K562 (cell line): ENCODE results near the gene CHCHD5. TPM values are rescaled to one million over a fixed set of nuclear protein-coding genes. Genes with fewer than 3 reads are reported as not detected.

Experiments used
- ATF7 ChIP-seq: fragments of 450-650 bp; IDR thresholded peaks from 2 replicates; pipeline ENCODE4 v1.7.1; 2014; ENCODE audit warnings: mild to moderate bottlenecking, moderate library complexity
- BRD4 ChIP-seq: fragments of 200-600 bp; sonication (generic); IDR thresholded peaks from 2 replicates; pipeline ENCODE4 v1.6.1; 2017; ENCODE audit warnings: inconsistent platforms
- EHMT2 ChIP-seq: fragments of 450-650 bp; IDR thresholded peaks from 2 replicates; pipeline ENCODE4 v1.6.1; 2018; ENCODE audit warnings: antibody characterized with exemption
- ELF2 ChIP-seq: fragments of 250-450 bp; sonication (Bioruptor Pico); IDR thresholded peaks from 2 replicates; pipeline ENCODE4 v1.5.0; 2021; ENCODE audit warnings: mild to moderate bottlenecking
- EWSR1 ChIP-seq: fragments of 450-650 bp; IDR thresholded peaks from 2 replicates; pipeline ENCODE4 v1.6.1; 2018; ENCODE audit warnings: borderline replicate concordance, mild to moderate bottlenecking, low read depth, moderate library complexity; ENCODE audit not compliant: partially characterized antibody
- GABPB2 ChIP-seq: fragments of 250-450 bp; sonication (Bioruptor Pico); conservative IDR thresholded peaks from 2 replicates; pipeline ENCODE4 v1.5.1; 2021; ENCODE audit warnings: mild to moderate bottlenecking
- NFRKB ChIP-seq: fragments of 450-650 bp; IDR thresholded peaks from 2 replicates; pipeline ENCODE4 v1.6.1; 2016; ENCODE audit warnings: low read depth
- RCOR1 ChIP-seq, 2 experiments: IDR thresholded peaks; 2 replicates each; pipeline ENCODE4 v1.6.1; 2012; ENCODE audit warnings: low read depth in 2 of 2, low read length in 2 of 2, borderline replicate concordance in 1 of 2, improper control_type of control experiment in 1 of 2
- RUNX1 ChIP-seq: sonication (generic); IDR thresholded peaks from 2 replicates; pipeline ENCODE4 v1.6.1; 2016; ENCODE audit warnings: antibody characterized with exemption, low read depth
- SMARCE1 ChIP-seq: fragments of 450-650 bp; IDR thresholded peaks from 2 replicates; pipeline ENCODE4 v1.7.1; 2016; ENCODE audit warnings: mild to moderate bottlenecking
- SREBF2 ChIP-seq: sonication (generic); formaldehyde crosslinking; IDR thresholded peaks from 2 replicates; pipeline ENCODE4 v1.4.0; 2020; ENCODE audit warnings: mild to moderate bottlenecking, missing genetic modification reagents
- ZBTB2 ChIP-seq: fragments of 450-650 bp; IDR thresholded peaks from 2 replicates; pipeline ENCODE4 v1.6.1; 2016; ENCODE audit warnings: antibody characterized with exemption
- ZBTB34 ChIP-seq: fragments of 250-450 bp; sonication (Bioruptor Pico); IDR thresholded peaks from 2 replicates; pipeline ENCODE4 v1.8.0; 2021; ENCODE audit warnings: mild to moderate bottlenecking, moderate library complexity
- polyA plus RNA-seq, 8 experiments: library from polyadenylated mRNA; depleted of rRNA in 4 of 8; stranded (reverse) in 5 of 8; unstranded in 3 of 8; fragments of >200 nt; fragmentation: Nextera tagmentation in 2 of 8; fragmentation: Illumina TruSeq in 1 of 8; extraction: Ambion mirVana in 2 of 8; extraction: Trizol in 1 of 8; gene quantifications; 2 replicates each; pipeline versions ENCODE4 v1.2.1 to v1.2.3, GENCODE V29; 2011 to 2014; ENCODE audit warnings: inconsistent platforms in 1 of 8, missing spikeins in 1 of 8
- total RNA-seq, 7 experiments: library from RNA; depleted of rRNA in 6 of 7; stranded (reverse); fragments of >200 nt in 6 of 7; fragmentation: Illumina TruSeq in 2 of 7; extraction: Trizol in 2 of 7; gene quantifications; 2 replicates each; pipeline versions ENCODE4 v1.2.1 to v1.2.3, GENCODE V29; 2011 to 2021; ENCODE audit warnings: low replicate concordance in 1 of 7
- TF ChIP-seq, protein P1 (sequence below), 2 experiments: IDR thresholded peaks; 2 replicates each; pipeline ENCODE4 v1.6.1; 2012; ENCODE audit warnings: improper control_type of control experiment in 2 of 2, low read depth in 2 of 2, low read length in 2 of 2, borderline replicate concordance in 1 of 2
- TF ChIP-seq, protein P2 (sequence below): fragments of 450-650 bp; IDR thresholded peaks from 2 replicates; pipeline ENCODE4 v1.6.1; 2018; ENCODE audit not compliant: partially characterized antibody

The CHCHD5 gene
- total and polyA plus RNA-seq, 9 of the 15 experiments (the other 6 are each of a cell fraction or from before 2014, with no cell fraction given), result 7.4 to 79.3 (median 33.4) TPM

DNA sequence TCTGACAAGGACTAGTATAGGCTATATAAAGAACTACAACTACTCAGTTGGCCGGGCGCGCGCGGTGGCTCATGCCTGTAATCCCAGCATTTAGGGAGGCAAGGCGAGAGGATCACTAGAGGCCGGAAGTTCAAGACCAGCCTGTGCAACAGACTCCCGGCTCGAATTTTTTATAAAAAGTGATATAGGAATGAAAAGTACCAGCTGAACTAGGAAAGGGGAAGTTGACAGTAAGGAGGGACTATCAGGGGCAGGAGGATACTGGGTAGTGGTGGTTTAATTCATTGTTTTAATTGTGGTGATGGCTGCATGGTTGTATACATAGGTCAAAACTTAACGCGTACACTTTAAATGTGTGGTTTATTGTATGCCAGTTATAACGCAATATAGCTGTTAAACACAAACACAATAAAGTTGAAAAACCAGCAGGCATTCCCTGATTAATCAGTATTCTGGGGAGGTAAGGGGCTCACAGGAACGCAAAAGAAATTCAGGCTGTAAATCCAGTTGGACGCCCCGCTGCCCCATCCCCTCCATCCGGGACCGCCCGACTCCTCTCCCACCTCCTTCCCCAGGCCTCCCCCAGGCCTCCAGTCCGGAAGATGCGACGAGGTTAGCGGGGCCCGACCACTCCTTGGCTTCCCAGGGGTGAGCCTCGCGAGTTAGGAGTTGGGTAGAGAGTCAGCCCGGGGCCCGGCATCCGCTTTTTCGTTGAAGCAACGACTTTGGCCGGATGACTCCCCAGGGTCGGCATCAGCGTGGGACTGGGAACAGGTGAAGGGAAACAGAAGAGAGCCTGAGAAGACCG is 42.9 kb upstream of the CHCHD5 start (continued):
- TF ChIP-seq ZBTB2, result no peak
- TF ChIP-seq EHMT2, result no peak
- TF ChIP-seq BRD4, result 0 out of 2 replicates have a peak, but pooled peaks have one; percentile 45
- TF ChIP-seq, protein P1, sequence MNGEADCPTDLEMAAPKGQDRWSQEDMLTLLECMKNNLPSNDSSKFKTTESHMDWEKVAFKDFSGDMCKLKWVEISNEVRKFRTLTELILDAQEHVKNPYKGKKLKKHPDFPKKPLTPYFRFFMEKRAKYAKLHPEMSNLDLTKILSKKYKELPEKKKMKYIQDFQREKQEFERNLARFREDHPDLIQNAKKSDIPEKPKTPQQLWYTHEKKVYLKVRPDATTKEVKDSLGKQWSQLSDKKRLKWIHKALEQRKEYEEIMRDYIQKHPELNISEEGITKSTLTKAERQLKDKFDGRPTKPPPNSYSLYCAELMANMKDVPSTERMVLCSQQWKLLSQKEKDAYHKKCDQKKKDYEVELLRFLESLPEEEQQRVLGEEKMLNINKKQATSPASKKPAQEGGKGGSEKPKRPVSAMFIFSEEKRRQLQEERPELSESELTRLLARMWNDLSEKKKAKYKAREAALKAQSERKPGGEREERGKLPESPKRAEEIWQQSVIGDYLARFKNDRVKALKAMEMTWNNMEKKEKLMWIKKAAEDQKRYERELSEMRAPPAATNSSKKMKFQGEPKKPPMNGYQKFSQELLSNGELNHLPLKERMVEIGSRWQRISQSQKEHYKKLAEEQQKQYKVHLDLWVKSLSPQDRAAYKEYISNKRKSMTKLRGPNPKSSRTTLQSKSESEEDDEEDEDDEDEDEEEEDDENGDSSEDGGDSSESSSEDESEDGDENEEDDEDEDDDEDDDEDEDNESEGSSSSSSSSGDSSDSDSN (IDR thresholded peaks at IDR 0.05; ENCODE audit: borderline replicate concordance in 1 of 2, low read depth in 2 of 2, low read length in 2 of 2), result 0 out of 4 replicates have a peak, but pooled peaks of 1 of the 2 experiments have one; percentile 17
- no peak for TF ChIP-seq RUNX1
- TF ChIP-seq, protein P2, sequence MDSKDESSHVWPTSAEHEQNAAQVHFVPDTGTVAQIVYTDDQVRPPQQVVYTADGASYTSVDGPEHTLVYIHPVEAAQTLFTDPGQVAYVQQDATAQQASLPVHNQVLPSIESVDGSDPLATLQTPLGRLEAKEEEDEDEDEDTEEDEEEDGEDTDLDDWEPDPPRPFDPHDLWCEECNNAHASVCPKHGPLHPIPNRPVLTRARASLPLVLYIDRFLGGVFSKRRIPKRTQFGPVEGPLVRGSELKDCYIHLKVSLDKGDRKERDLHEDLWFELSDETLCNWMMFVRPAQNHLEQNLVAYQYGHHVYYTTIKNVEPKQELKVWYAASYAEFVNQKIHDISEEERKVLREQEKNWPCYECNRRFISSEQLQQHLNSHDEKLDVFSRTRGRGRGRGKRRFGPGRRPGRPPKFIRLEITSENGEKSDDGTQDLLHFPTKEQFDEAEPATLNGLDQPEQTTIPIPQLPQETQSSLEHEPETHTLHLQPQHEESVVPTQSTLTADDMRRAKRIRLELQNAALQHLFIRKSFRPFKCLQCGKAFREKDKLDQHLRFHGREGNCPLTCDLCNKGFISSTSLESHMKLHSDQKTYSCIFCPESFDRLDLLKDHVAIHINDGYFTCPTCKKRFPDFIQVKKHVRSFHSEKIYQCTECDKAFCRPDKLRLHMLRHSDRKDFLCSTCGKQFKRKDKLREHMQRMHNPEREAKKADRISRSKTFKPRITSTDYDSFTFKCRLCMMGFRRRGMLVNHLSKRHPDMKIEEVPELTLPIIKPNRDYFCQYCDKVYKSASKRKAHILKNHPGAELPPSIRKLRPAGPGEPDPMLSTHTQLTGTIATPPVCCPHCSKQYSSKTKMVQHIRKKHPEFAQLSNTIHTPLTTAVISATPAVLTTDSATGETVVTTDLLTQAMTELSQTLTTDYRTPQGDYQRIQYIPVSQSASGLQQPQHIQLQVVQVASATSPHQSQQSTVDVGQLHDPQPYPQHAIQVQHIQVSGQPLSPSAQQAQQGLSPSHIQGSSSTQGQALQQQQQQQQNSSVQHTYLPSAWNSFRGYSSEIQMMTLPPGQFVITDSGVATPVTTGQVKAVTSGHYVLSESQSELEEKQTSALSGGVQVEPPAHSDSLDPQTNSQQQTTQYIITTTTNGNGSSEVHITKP, result peak; percentile 99
- no peak for TF ChIP-seq SREBF2 (CRISPR knock-in tag)
- TF ChIP-seq EWSR1, result no peak
- TF ChIP-seq ZBTB34, result no peak
- TF ChIP-seq NFRKB, result 0 out of 2 replicates have a peak, but pooled peaks have one; percentile 65
- TF ChIP-seq SMARCE1, result peak; percentile 42; the same call in 1 of the 2 replicates
- 0 out of 2 replicates have a peak, but pooled peaks have one; percentile 56 for TF ChIP-seq ELF2 (CRISPR knock-in tag)
- TF ChIP-seq RCOR1 (IDR thresholded peaks at IDR 0.05; ENCODE audit: borderline replicate concordance in 1 of 2, low read depth in 2 of 2, low read length in 2 of 2), result peak in 1 of 2 experiments; percentile 8; a peak in 1 of 4 replicates
- TF ChIP-seq GABPB2, result no peak
- peak; percentile 99 for TF ChIP-seq ATF7
